GM20000 (cell line): ENCODE results near the gene SIL1.

ENCODE experiments used
- DNase-seq: peaks from one replicate; pipeline ENCODE4 v3.0.0; 2012; ENCODE audit warnings: low spot score
- TF ChIP-seq, protein P1 (sequence below): IDR thresholded peaks from 2 replicates; pipeline ENCODE4 v1.5.1; 2012; ENCODE audit warnings: mild to moderate bottlenecking, control low read depth; ENCODE audit errors: extremely low read depth, missing control alignments

SIL1 gene

GRCh38 chr5:138948471-138949222 is 249.5 kb downstream of the SIL1 start:
- no peak for DNase-seq
- TF ChIP-seq, protein P1, sequence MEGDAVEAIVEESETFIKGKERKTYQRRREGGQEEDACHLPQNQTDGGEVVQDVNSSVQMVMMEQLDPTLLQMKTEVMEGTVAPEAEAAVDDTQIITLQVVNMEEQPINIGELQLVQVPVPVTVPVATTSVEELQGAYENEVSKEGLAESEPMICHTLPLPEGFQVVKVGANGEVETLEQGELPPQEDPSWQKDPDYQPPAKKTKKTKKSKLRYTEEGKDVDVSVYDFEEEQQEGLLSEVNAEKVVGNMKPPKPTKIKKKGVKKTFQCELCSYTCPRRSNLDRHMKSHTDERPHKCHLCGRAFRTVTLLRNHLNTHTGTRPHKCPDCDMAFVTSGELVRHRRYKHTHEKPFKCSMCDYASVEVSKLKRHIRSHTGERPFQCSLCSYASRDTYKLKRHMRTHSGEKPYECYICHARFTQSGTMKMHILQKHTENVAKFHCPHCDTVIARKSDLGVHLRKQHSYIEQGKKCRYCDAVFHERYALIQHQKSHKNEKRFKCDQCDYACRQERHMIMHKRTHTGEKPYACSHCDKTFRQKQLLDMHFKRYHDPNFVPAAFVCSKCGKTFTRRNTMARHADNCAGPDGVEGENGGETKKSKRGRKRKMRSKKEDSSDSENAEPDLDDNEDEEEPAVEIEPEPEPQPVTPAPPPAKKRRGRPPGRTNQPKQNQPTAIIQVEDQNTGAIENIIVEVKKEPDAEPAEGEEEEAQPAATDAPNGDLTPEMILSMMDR = no peak

GRCh38 chr5:138947780-138948179 is 250.4 kb downstream of the SIL1 start:
- DNase-seq = no peak
- TF ChIP-seq, protein P1 = no peak

- no peak for DNase-seq
- TF ChIP-seq, protein P1 = no peak
Observed at GRCh38 chr5:138946831-138947560, 251.2 kb downstream of the SIL1 start.

- TF ChIP-seq, protein P1 = no peak
- DNase-seq = no peak
Observed at GRCh38 chr5:138946241-138946623, 251.9 kb downstream of the SIL1 start.

GRCh38 chr5:138945421-138946240 is 252.5 kb downstream of the SIL1 start:
- DNase-seq = no peak
- TF ChIP-seq, protein P1 = no peak

DNA sequence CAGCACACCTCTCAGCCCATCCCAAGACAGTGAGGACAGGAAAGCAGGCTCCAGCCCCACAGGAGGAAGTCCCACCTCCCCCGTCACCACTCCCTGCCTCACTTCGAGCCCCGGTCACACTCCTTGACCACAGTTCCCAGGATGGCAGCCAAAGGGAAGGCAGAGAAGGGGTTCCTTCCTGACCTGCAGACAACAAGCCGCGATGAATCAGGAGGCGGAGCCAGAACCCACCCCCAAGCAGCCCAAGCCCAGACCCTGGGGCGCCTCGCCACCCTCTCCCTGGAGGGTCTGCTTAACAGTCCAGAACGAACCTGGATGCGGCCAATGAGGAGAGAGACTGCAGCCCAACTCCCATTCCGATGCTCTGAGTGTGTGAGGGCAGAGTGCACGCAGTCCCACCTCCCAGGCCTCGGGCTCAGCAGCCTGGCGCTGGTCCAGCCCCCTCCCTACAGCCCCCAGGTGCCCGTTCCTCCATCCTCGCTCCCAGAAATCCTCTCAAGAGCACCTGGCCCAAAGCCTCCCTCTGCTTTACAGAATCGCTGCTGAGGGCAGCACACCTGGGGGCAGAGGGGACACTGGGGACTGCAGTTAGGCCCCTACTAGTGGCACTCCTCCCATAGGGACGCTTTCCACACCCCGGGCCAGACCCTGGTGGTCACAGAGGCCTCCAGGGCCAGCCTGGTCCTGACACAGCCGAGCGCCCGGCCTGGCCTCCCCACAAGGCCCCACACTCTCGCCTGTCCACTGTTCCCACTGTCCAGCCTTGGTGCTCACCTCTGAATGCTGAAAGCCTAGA is 253.4 kb downstream of the SIL1 start:
- no peak for DNase-seq
- TF ChIP-seq, protein P1 = no peak
